Esophagus (tissue), 2 donors: ENCODE results near the gene MACROD2. TPM values are rescaled to one million over a fixed set of nuclear protein-coding genes. Genes with fewer than 3 reads are reported as not detected.

Source experiments
- H3K27ac ChIP-seq, 2 donors: one replicate each; pipeline ENCODE4 v1.5.1; 2013; ENCODE audit warnings: low read depth in 2 of 2, mild to moderate bottlenecking in 2 of 2, inconsistent platforms in 1 of 2, low read length in 1 of 2, moderate library complexity in 1 of 2
- H3K27me3 ChIP-seq, 2 donors: one replicate each; pipeline ENCODE4 v1.6.1; 2013; ENCODE audit warnings: low read length in 2 of 2, control low read depth in 1 of 2, mild to moderate bottlenecking in 1 of 2; ENCODE audit not compliant: insufficient read depth in 2 of 2, control insufficient read depth in 1 of 2
- H3K36me3 ChIP-seq, 2 donors: one replicate each; pipeline ENCODE4 v1.6.1; 2013; ENCODE audit warnings: low read length in 1 of 2; ENCODE audit not compliant: control insufficient read depth in 2 of 2, insufficient read depth in 2 of 2
- H3K4me1 ChIP-seq, 2 donors: one replicate each; pipeline ENCODE4 v1.6.1; 2013; ENCODE audit warnings: low read length in 1 of 2; ENCODE audit not compliant: control insufficient read depth in 2 of 2, insufficient read depth in 2 of 2
- H3K4me3 ChIP-seq, 2 donors: one replicate each; pipeline ENCODE4 v1.5.1; 2013; ENCODE audit warnings: low read length in 2 of 2, mild to moderate bottlenecking in 2 of 2, low read depth in 1 of 2, moderate library complexity in 1 of 2
- H3K9me3 ChIP-seq, 2 donors: one replicate each; pipeline ENCODE4 v1.6.1; 2013; ENCODE audit warnings: mild to moderate bottlenecking in 2 of 2, low read depth in 1 of 2, low read length in 1 of 2, moderate library complexity in 1 of 2; ENCODE audit not compliant: control insufficient read depth in 2 of 2, insufficient read depth in 1 of 2
- WGBS, 2 donors: extraction: QIAGEN DNeasy Blood & Tissue Kit; methylation state at CpG; one replicate each; pipeline ENCODE4 v1.1.7; 2013; 5-methylcytosine and 5-hydroxymethylcytosine counted together
- polyA plus RNA-seq, 2 donors: library from polyadenylated mRNA; stranded (reverse); fragments of 200-250 nt; gene quantifications; one replicate each; pipeline ENCODE4 v1.2.3, GENCODE V29; 2013
- donor health status: healthy with polysubstance abuse.
- donor health status: Bipolar disorder and iron deficiency.

Gene MACROD2
- polyA plus RNA-seq, 2 donors, result 0.64 to 1.9 TPM

- H3K27ac ChIP-seq, result no peak overlapping the region
- no peaks in the 10 kb centered on the region for H3K4me1 ChIP-seq
- WGBS, 2 donors, result 59 to 85% methylated on average over 7 of the region's 7 CpGs
- H3K27me3 ChIP-seq, result no peaks in the 10 kb centered on the region
- H3K9me3 ChIP-seq, result no peaks in the 10 kb centered on the region
- no peak overlapping the region for H3K4me3 ChIP-seq
- H3K36me3 ChIP-seq, result no peaks in the 10 kb centered on the region
Measured at GRCh38 chr20:15711177-15711576, 1715.9 kb downstream of the MACROD2 start.

GRCh38 chr20:15716256-15716655 is 1720.9 kb downstream of the MACROD2 start:
- H3K4me3 ChIP-seq, result no peak overlapping the region
- H3K27me3 ChIP-seq, result no peaks in the 10 kb centered on the region
- no peaks in the 10 kb centered on the region for H3K36me3 ChIP-seq
- 73 to 83% methylated on average over 5 of the region's 5 CpGs for WGBS, 2 donors
- H3K4me1 ChIP-seq, result no peaks in the 10 kb centered on the region
- H3K27ac ChIP-seq, result no peak overlapping the region
- no peaks in the 10 kb centered on the region for H3K9me3 ChIP-seq

- H3K4me1 ChIP-seq, result no peaks in the 10 kb centered on the region
- 80 to 87% methylated on average over 1 of the region's 1 CpG for WGBS, 2 donors
Measured at GRCh38 chr20:15726416-15726815, 1731.1 kb downstream of the MACROD2 start.

GRCh38 chr20:15734052-15734451 is 1738.7 kb downstream of the MACROD2 start:
- 67 to 70% methylated on average over 4 of the region's 4 CpGs for WGBS, 2 donors
- Histone ChIP-seq H3K36me3 (no peaks in the 10 kb centered on the region), H3K9me3 (peaks cover 0 to 4% of the 10 kb centered on the region in 2 donors), H3K27ac (no peak overlapping the region), H3K4me1 (no peaks in the 10 kb centered on the region), H3K4me3 (no peak overlapping the region), H3K27me3 (no peaks in the 10 kb centered on the region)

More at GRCh38 chr20:15726416-15726815, 1731.1 kb downstream of the MACROD2 start:
- Histone ChIP-seq H3K36me3 (no peaks in the 10 kb centered on the region), H3K4me3 (no peak overlapping the region), H3K27ac (no peak overlapping the region), H3K9me3 (no peaks in the 10 kb centered on the region), H3K27me3 (no peaks in the 10 kb centered on the region)

- Histone ChIP-seq H3K27ac (no peak overlapping the region), H3K36me3 (no peaks in the 10 kb centered on the region)
- 41 to 52% methylated on average over 2 of the region's 2 CpGs for WGBS, 2 donors
Measured at GRCh38 chr20:15739035-15739434, 1743.7 kb downstream of the MACROD2 start.

GRCh38 chr20:15740046-15740775 is 1744.9 kb downstream of the MACROD2 start:
- H3K27me3 ChIP-seq, result no peaks in the 10 kb centered on the region
- WGBS, 2 donors, result 79 to 85% methylated on average over 3 of the region's 3 CpGs

More at GRCh38 chr20:15739035-15739434, 1743.7 kb downstream of the MACROD2 start:
- Histone ChIP-seq H3K9me3 (no peaks in the 10 kb centered on the region), H3K27me3 (no peaks in the 10 kb centered on the region), H3K4me3 (no peak overlapping the region), H3K4me1 (no peaks in the 10 kb centered on the region)

GRCh38 chr20:15742087-15742486 is 1746.8 kb downstream of the MACROD2 start:
- no peak overlapping the region for H3K4me3 ChIP-seq
- no peak overlapping the region for H3K27ac ChIP-seq
- H3K36me3 ChIP-seq, result no peaks in the 10 kb centered on the region
- H3K27me3 ChIP-seq, result no peaks in the 10 kb centered on the region
- H3K9me3 ChIP-seq, result no peaks in the 10 kb centered on the region
- WGBS, 2 donors, result 96 to 97% methylated on average over 1 of the region's 1 CpG
- no peaks in the 10 kb centered on the region for H3K4me1 ChIP-seq

More at GRCh38 chr20:15740046-15740775, 1744.9 kb downstream of the MACROD2 start:
- no peaks in the 10 kb centered on the region for H3K36me3 ChIP-seq
- H3K9me3 ChIP-seq, result no peaks in the 10 kb centered on the region
- H3K4me1 ChIP-seq, result no peaks in the 10 kb centered on the region
- H3K27ac ChIP-seq, result no peak overlapping the region
- H3K4me3 ChIP-seq, result no peak overlapping the region

- Histone ChIP-seq H3K4me3 (no peak overlapping the region), H3K36me3 (no peaks in the 10 kb centered on the region), H3K27ac (no peak overlapping the region), H3K9me3 (no peaks in the 10 kb centered on the region), H3K27me3 (no peaks in the 10 kb centered on the region), H3K4me1 (no peaks in the 10 kb centered on the region)
- WGBS, 2 donors, result 68 to 75% methylated on average over 1 of the region's 1 CpG
Measured at GRCh38 chr20:15742627-15743026, 1747.3 kb downstream of the MACROD2 start.

GRCh38 chr20:15756002-15756753 is 1760.9 kb downstream of the MACROD2 start:
- Histone ChIP-seq H3K27ac (no peak overlapping the region), H3K4me1 (no peaks in the 10 kb centered on the region), H3K36me3 (no peaks in the 10 kb centered on the region), H3K4me3 (no peak overlapping the region), H3K27me3 (no peaks in the 10 kb centered on the region), H3K9me3 (no peaks in the 10 kb centered on the region)
- WGBS, 2 donors, result 81 to 87% methylated on average over 3 of the region's 3 CpGs
